SK-N-SH (cell line): ENCODE results near the gene CDK8. TPM values are rescaled to one million over a fixed set of nuclear protein-coding genes. Genes with fewer than 3 reads are reported as not detected.

ENCODE experiments used
- CTCF ChIA-PET: fragments of 300-600, 350-600 bp; formaldehyde crosslinking; extraction: SDS; loops from one replicate; lab custom pipeline; 2021; lab: Yijun Ruan, JAX
- POLR2A ChIA-PET: fragments of 350-600 bp; sonication (Branson Sonifier 250); formaldehyde crosslinking; extraction: SDS; loops from one replicate; lab custom pipeline; 2020; ENCODE audit warnings: antibody characterized with exemption, inconsistent platforms; lab: Yijun Ruan, JAX
- DNase-seq: peaks from one replicate; pipeline ENCODE4 v3.0.0; 2012
- H2AFZ ChIP-seq: fragments of 200-600 bp; sonication (generic); 2 replicates; pipeline ENCODE4 v1.8.1; 2016; ENCODE audit warnings: antibody characterized with exemption, mild to moderate bottlenecking, low read depth
- H3F3A ChIP-seq: fragments of 200-600 bp; sonication (generic); replicated peaks from 2 replicates; pipeline ENCODE3; 2016; ENCODE audit warnings: antibody characterized with exemption, mild to moderate bottlenecking; ENCODE audit not compliant: insufficient read depth
- H3K27ac ChIP-seq, 2 experiments: fragments of 200-500 bp in 1 of 2; fragments of 200-600 bp in 1 of 2; sonication (Bioruptor generic) in 1 of 2; sonication (generic), shearing (Covaris generic) in 1 of 2; 2 replicates each; pipeline versions ENCODE4 v1.5.1 to v1.6.1; 2014 to 2016; ENCODE audit warnings: low read depth in 2 of 2, inconsistent platforms in 1 of 2, low read length in 1 of 2, mild to moderate bottlenecking in 1 of 2, mixed read lengths in 1 of 2
- H3K27me3 ChIP-seq: fragments of 200-600 bp; sonication (generic), shearing (Covaris generic); 2 replicates; pipeline ENCODE4 v1.6.1; 2016; ENCODE audit warnings: mixed run types; ENCODE audit not compliant: insufficient read depth
- H3K36me3 ChIP-seq, 2 experiments: fragments of 200-500 bp in 1 of 2; fragments of 200-600 bp in 1 of 2; sonication (Bioruptor generic) in 1 of 2; sonication (generic) in 1 of 2; replicated peaks in 1 of 2; 2 replicates each; pipeline versions ENCODE3 to v1.5.1; 2014 to 2016; ENCODE audit warnings: low read length in 1 of 2, mild to moderate bottlenecking in 1 of 2; ENCODE audit not compliant: insufficient read depth in 2 of 2, control insufficient read depth in 1 of 2
- H3K4me1 ChIP-seq, 2 experiments: fragments of 200-500 bp in 1 of 2; fragments of 200-600 bp in 1 of 2; sonication (Bioruptor generic) in 1 of 2; sonication (generic), shearing (Covaris generic) in 1 of 2; 2 replicates each; pipeline versions ENCODE4 v1.5.1 to v1.6.1; 2014 to 2016; ENCODE audit warnings: low read depth in 1 of 2, low read length in 1 of 2, mixed run types in 1 of 2; ENCODE audit not compliant: insufficient read depth in 2 of 2, control insufficient read depth in 1 of 2
- H3K4me2 ChIP-seq: fragments of 200-600 bp; sonication (generic), shearing (Covaris generic); 2 replicates; pipeline ENCODE4 v1.6.1; 2017; ENCODE audit warnings: mixed run types
- H3K4me3 ChIP-seq, 2 experiments: fragments of 200-500 bp in 1 of 2; fragments of 200-600 bp in 1 of 2; sonication (Bioruptor generic) in 1 of 2; sonication (generic), shearing (Covaris generic) in 1 of 2; 2 replicates each; pipeline versions ENCODE4 v1.5.1 to v1.8.1; 2014 to 2016; ENCODE audit warnings: low read depth in 2 of 2, inconsistent platforms in 1 of 2, low read length in 1 of 2, mild to moderate bottlenecking in 1 of 2, mixed read lengths in 1 of 2, moderate library complexity in 1 of 2
- H3K79me2 ChIP-seq: fragments of 200-600 bp; sonication (generic); 2 replicates; pipeline ENCODE4 v1.8.1; 2017; ENCODE audit warnings: mild to moderate bottlenecking; ENCODE audit not compliant: insufficient read depth
- H3K9ac ChIP-seq: fragments of 200-600 bp; sonication (generic); 2 replicates; pipeline ENCODE4 v1.6.1; 2017; ENCODE audit warnings: mixed run types
- H3K9me2 ChIP-seq: fragments of 200-600 bp; sonication (generic); 2 replicates; pipeline ENCODE4 v1.6.1; 2017; ENCODE audit warnings: mixed run types
- H3K9me3 ChIP-seq: fragments of 200-600 bp; sonication (generic); 2 replicates; pipeline ENCODE4 v1.6.1; 2017; ENCODE audit warnings: mixed run types, mild to moderate bottlenecking, moderate library complexity
- H4K20me1 ChIP-seq: fragments of 200-600 bp; sonication (generic); 2 replicates; pipeline ENCODE4 v1.6.1; 2017; ENCODE audit warnings: mild to moderate bottlenecking, mixed run types; ENCODE audit not compliant: insufficient read depth
- CHD2 ChIP-seq: fragments of 150-350 bp; IDR thresholded peaks from 2 replicates; pipeline ENCODE4 v1.6.1; 2018; ENCODE audit warnings: low read length; ENCODE audit not compliant: partially characterized antibody
- ELF1 ChIP-seq: IDR thresholded peaks from 2 replicates; pipeline ENCODE4 v1.4.0; 2012
- EZH2phosphoT487 ChIP-seq: fragments of 200-600 bp; sonication (generic); IDR thresholded peaks from 2 replicates; pipeline ENCODE4 v1.6.1; 2017; ENCODE audit warnings: low read depth, mixed run types, mild to moderate bottlenecking, antibody characterized with exemption, moderate library complexity, borderline replicate concordance
- GATA2 ChIP-seq: sonication (generic); formaldehyde crosslinking; IDR thresholded peaks from 2 replicates; pipeline ENCODE4 v1.5.0; 2020; ENCODE audit warnings: mild to moderate bottlenecking, missing genetic modification reagents
- MXI1 ChIP-seq: IDR thresholded peaks from 2 replicates; pipeline ENCODE4 v1.6.1; 2012; ENCODE audit warnings: mild to moderate bottlenecking, low read depth, low read length, improper control_type of control experiment
- NFIC ChIP-seq: IDR thresholded peaks from 2 replicates; pipeline ENCODE4 v1.4.0; 2012; ENCODE audit warnings: borderline replicate concordance
- NRF1 ChIP-seq: IDR thresholded peaks from 2 replicates; pipeline ENCODE4 v1.6.1; 2012; ENCODE audit warnings: low read depth, mild to moderate bottlenecking, low read length
- POLR2AphosphoS5 ChIP-seq: IDR thresholded peaks from 2 replicates; pipeline ENCODE4 v1.6.1; 2012; ENCODE audit warnings: low read depth, low read length
- RCOR1 ChIP-seq: fragments of 150-350 bp; IDR thresholded peaks from 2 replicates; pipeline ENCODE4 v1.6.1; 2017; ENCODE audit warnings: antibody characterized with exemption, low read length
- RXRA ChIP-seq: IDR thresholded peaks from 2 replicates; pipeline ENCODE4 v1.4.0; 2012; ENCODE audit warnings: low read depth, mild to moderate bottlenecking, borderline replicate concordance
- SIN3A ChIP-seq: IDR thresholded peaks from 2 replicates; pipeline ENCODE4 v1.6.1; 2012; ENCODE audit warnings: low read depth, mild to moderate bottlenecking, low read length, moderate library complexity, borderline replicate concordance
- TAF1 ChIP-seq: IDR thresholded peaks from 2 replicates; pipeline ENCODE4 v1.6.1; 2012; ENCODE audit warnings: low read depth, mild to moderate bottlenecking, low read length, moderate library complexity, borderline replicate concordance
- YY1 ChIP-seq: IDR thresholded peaks from 2 replicates; pipeline ENCODE4 v1.4.0; 2012; ENCODE audit warnings: low read depth, mild to moderate bottlenecking
- WGBS: methylation state at CpG from one replicate; pipeline ENCODE4 v1.1.6; 2017; ENCODE audit warnings: low lambda C conversion rate; 5-methylcytosine and 5-hydroxymethylcytosine counted together
- polyA plus RNA-seq, 3 experiments: library from polyadenylated mRNA; depleted of rRNA; stranded (reverse); fragments of >200 nt; gene quantifications; 2 replicates each; pipeline ENCODE4 v1.2.3, GENCODE V29; 2012
- TF ChIP-seq, protein P1 (sequence below): IDR thresholded peaks from 2 replicates; pipeline ENCODE4 v1.6.1; 2012; ENCODE audit warnings: mild to moderate bottlenecking, low read depth, low read length, moderate library complexity
- TF ChIP-seq, protein P2 (sequence below): IDR thresholded peaks from 2 replicates; pipeline ENCODE4 v1.4.0; 2012; ENCODE audit warnings: low read depth

Gene CDK8
- polyA plus RNA-seq, 1 of the 3 experiments (the other 2 are of a cell fraction), result 10.1 TPM

DNA sequence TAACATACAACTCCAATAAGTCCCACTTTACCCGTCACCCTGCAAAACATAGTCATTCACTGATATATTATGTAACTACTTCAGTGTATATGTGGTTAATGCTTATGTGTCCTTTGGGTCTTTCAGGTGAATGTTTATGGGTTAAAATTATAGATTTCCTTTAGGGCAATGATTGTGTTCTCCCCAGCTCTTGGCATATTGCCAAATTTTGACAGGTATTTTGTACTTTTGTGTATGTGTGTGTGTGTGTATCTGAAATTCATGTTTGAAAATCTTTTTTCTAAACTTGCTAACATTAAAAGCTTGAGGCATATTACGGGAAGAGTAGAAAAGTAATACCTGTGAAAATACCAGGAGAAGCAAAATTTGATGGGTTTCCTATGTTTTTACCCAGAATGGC, 8.2 kb downstream of the CDK8 start:
- CTCF ChIA-PET, result no interaction called here

DNA sequence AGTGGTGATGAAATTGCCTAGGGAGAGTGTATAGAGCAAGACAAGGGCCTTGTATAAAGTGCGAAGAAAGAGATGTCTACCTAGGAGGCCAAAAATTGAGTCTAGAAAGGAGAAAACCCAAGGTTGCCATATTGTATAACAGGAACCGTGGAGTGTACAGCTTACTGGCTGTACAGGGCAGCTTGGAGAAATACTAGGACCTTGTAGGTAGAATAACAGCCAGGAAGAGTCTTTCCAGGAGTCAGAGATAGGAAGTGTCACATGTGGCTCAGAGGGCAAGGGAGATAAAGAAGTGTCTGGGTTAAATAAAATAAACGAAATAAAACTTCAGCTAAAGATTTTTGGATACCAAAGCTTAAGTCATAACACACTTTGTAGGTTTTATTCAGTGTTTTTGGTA, 12.4 kb downstream of the CDK8 start:
- WGBS, result 88% methylated on average over 3 of the region's 3 CpGs
- DNase-seq, result no peak
- Histone ChIP-seq H3K4me2 (no peak overlapping the region), H3K79me2 (peaks cover 100% of the 10 kb centered on the region), H3F3A (no peaks in the 10 kb centered on the region), H3K9ac (no peak overlapping the region), H3K4me1 (no peaks in the 10 kb centered on the region; a peak in 1 of 4 replicates), H3K27me3 (no peaks in the 10 kb centered on the region), H2AFZ (no peak overlapping the region), H3K9me2 (no peaks in the 10 kb centered on the region), H3K36me3 (peaks cover 0 to 8% of the 10 kb centered on the region in 2 experiments), H3K9me3 (no peaks in the 10 kb centered on the region), H4K20me1 (peaks cover 66% of the 10 kb centered on the region), H3K27ac (no peak overlapping the region), H3K4me3 (no peak overlapping the region)
- CTCF ChIA-PET, result interaction anchor here (0.5 to 1.0 kb wide), 2 partner anchors 10 to 680 kb away, joined by 3 read pairs; no protein-coding TSS in a partner anchor
- TF ChIP-seq RCOR1, result no peak
- TF ChIP-seq, protein P1, sequence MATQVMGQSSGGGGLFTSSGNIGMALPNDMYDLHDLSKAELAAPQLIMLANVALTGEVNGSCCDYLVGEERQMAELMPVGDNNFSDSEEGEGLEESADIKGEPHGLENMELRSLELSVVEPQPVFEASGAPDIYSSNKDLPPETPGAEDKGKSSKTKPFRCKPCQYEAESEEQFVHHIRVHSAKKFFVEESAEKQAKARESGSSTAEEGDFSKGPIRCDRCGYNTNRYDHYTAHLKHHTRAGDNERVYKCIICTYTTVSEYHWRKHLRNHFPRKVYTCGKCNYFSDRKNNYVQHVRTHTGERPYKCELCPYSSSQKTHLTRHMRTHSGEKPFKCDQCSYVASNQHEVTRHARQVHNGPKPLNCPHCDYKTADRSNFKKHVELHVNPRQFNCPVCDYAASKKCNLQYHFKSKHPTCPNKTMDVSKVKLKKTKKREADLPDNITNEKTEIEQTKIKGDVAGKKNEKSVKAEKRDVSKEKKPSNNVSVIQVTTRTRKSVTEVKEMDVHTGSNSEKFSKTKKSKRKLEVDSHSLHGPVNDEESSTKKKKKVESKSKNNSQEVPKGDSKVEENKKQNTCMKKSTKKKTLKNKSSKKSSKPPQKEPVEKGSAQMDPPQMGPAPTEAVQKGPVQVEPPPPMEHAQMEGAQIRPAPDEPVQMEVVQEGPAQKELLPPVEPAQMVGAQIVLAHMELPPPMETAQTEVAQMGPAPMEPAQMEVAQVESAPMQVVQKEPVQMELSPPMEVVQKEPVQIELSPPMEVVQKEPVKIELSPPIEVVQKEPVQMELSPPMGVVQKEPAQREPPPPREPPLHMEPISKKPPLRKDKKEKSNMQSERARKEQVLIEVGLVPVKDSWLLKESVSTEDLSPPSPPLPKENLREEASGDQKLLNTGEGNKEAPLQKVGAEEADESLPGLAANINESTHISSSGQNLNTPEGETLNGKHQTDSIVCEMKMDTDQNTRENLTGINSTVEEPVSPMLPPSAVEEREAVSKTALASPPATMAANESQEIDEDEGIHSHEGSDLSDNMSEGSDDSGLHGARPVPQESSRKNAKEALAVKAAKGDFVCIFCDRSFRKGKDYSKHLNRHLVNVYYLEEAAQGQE, result no peak
- no peak for TF ChIP-seq NRF1
- TF ChIP-seq EZH2phosphoT487, result no peak
- TF ChIP-seq, protein P2, sequence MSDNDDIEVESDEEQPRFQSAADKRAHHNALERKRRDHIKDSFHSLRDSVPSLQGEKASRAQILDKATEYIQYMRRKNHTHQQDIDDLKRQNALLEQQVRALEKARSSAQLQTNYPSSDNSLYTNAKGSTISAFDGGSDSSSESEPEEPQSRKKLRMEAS, result no peak
- no peak for TF ChIP-seq POLR2AphosphoS5
- TF ChIP-seq SIN3A, result no peak
- no peak for TF ChIP-seq GATA2 (CRISPR knock-in tag)
- no peak for TF ChIP-seq CHD2
- no peak for TF ChIP-seq RXRA
- no peak for TF ChIP-seq MXI1
- TF ChIP-seq TAF1, result no peak
- TF ChIP-seq YY1, result no peak
- POLR2A ChIA-PET, result interaction anchor here (0.7 kb wide), 1 partner anchor 44 kb away, joined by 3 read pairs; the partner anchor contains the start of gene RNF6

More for the DNA sequence above, 8.2 kb downstream of the CDK8 start:
- H3K9me2 ChIP-seq, result no peaks in the 10 kb centered on the region
- H3K36me3 ChIP-seq, result peaks cover 0 to 8% of the 10 kb centered on the region in 2 experiments
- no peak overlapping the region for H3K27ac ChIP-seq
- POLR2A ChIA-PET, result no interaction called here
- peaks cover 77% of the 10 kb centered on the region for H4K20me1 ChIP-seq
- no peak overlapping the region for H3K4me2 ChIP-seq
- H3F3A ChIP-seq, result no peaks in the 10 kb centered on the region
- no peak overlapping the region for H2AFZ ChIP-seq
- H3K4me3 ChIP-seq, result no peak overlapping the region
- H3K27me3 ChIP-seq, result no peaks in the 10 kb centered on the region
- no peak overlapping the region for H3K9ac ChIP-seq
- peaks cover 100% of the 10 kb centered on the region for H3K79me2 ChIP-seq
- TF ChIP-seq ELF1 (no peak), NFIC (0 out of 2 replicates have a peak, but pooled peaks have one; percentile 33), TAF1 (no peak)
- TF ChIP-seq, protein P2, result no peak
- peaks cover 0 to under 1% of the 10 kb centered on the region in 2 experiments; a peak in 1 of 4 replicates for H3K4me1 ChIP-seq
- WGBS, result 92% methylated on average over 2 of the region's 2 CpGs
- no peak for DNase-seq
- H3K9me3 ChIP-seq, result no peaks in the 10 kb centered on the region
